Caki2 (cell line): ENCODE results near the gene WDR48. TPM values are rescaled to one million over a fixed set of nuclear protein-coding genes. Genes with fewer than 3 reads are reported as not detected.

Experiments
- DNase-seq: peaks from one replicate; pipeline ENCODE4 v3.0.0-alpha.2; 2015; ENCODE audit warnings: low read depth
- in situ Hi-C: cut with HindIII; loops from 2 replicates; pipeline ENCODE4 v1.10.0; 2016; ENCODE audit warnings: low sequenced_read_pairs, low pct_unique_long_range_greater_than_20kb, mixed read lengths
- total RNA-seq: library from RNA; depleted of rRNA; stranded (reverse); fragments of >200 nt; shearing (Covaris generic); gene quantifications from 2 replicates; pipeline ENCODE4 v1.2.3, GENCODE V29; 2014; ENCODE audit warnings: low replicate concordance; rRNA removed

Gene WDR48
- total RNA-seq, 1 experiment from 2014 or later, result 17.5 TPM

- DNase-seq, result no peak
- in situ Hi-C loops, result no loop called here
These were observed 92.4 kb downstream of the WDR48 start for GRCh38 chr3:39144095-39144747.

- DNase-seq, result no peak
- in situ Hi-C loops, result no loop called here
These were observed 93.0 kb downstream of the WDR48 start for GRCh38 chr3:39144748-39145380.

- in situ Hi-C loops, result no loop called here
These were observed 94.3 kb downstream of the WDR48 start for GRCh38 chr3:39146083-39146501.

More at GRCh38 chr3:39146083-39146501, 94.3 kb downstream of the WDR48 start:
- no peak for DNase-seq

Other genes starting within 250 kb of the WDR48 start
- gene SCN10A, start 235.8 kb upstream of the WDR48 start, total RNA-seq, result not detected in 2 replicates
- gene SCN11A, start 72 bp upstream of the WDR48 start, total RNA-seq, result 0.03 TPM in 2 replicates
- gene GORASP1, start 55.6 kb downstream of the WDR48 start, total RNA-seq, result 26.8 and 33.3 TPM in 2 replicates
- 0.54 and 0.96 TPM in 2 replicates for gene TTC21A, start 55.7 kb downstream of the WDR48 start, total RNA-seq
- 6.5 and 7.4 TPM in 2 replicates for gene CSRNP1, start 101.6 kb downstream of the WDR48 start, total RNA-seq
- not detected in 2 replicates for gene XIRP1, start 140.6 kb downstream of the WDR48 start, total RNA-seq
- 0.06 TPM in 1 of 2 replicates, not detected in the other for gene CX3CR1, start 228.0 kb downstream of the WDR48 start, total RNA-seq